ENCODE data around the gene WIF1.
A peak's percentile ranks its signal among the peaks of the same experiment; 100 is the strongest.

Gene WIF1

DNA sequence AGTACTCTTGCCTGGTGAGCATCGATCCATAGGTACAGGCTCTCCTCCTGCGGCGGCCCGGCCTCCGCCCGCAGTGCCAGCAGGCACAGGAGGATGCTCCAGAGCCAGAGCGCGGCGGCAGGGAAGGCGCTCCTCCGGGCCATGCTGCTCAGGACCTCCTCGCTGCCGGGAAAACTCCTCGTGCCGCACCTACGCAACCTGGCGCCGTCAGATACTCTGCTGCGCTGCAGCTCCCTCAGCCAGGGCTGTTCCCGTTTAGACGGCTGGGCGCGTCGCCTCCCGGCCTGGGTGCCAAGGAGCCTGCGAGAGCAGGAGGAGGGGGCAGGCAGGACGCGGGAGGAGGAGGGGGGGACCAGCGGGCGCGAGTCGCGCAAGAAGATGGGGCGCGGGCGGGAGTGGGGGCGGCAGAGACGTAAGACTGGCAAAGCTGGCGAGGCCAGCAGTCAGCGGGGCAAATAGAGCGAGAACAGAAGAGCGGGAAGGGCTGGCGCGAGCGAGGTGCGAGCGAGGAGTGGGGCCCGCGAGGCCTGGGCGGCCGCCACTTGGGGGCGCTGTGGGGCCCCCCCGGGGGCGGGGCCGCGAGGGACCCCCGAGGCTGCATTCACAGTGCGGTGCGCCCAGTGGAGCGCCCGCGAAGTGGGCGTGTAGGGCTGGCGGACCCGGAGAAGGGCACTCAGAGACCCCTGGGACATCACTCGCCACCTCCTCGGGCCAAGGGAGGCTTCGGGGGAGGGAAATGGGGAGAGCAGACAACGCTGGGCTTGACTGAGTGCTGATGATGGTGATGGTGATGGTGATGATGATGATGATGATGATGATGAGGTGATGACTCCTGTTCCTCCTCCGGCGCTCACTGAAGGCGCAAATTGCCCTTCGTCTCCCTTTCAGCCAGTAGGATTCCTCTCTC, at the start of gene WIF1:
Gene WIF1, minus strand, starts transcription at position 257 of the 907 bp plus-strand sequence. Its CDS starts 114 bp downstream, at position 143.
- no peak for DNase-seq

DNA sequence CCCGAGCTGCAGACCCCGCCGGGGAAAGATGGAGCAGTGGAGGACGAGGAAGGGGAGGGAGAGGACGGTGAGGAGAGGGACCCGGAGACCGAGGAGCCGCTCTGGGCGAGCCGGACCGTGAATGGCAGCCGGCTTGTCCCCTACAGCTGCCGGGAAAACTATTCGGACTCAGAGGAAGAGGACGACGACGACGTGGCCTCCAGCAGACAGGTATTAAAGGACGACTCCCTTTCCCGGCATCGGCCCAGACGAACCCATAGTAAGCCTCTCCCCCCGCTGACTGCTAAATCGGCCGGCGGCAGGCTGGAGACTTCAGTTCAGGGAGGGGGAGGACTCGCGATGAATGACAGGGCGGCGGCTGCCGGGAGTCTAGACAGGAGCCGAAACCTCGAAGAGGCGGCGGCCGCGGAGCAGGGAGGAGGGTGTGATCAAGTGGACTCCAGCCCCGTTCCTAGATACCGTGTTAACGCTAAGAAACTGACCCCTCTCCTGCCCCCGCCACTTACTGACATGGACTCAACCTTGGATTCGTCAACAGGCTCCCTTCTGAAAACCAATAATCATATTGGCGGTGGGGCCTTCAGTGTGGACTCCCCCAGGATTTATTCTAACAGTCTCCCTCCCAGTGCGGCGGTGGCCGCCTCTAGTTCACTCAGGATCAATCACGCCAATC, 49.2 kb upstream of the WIF1 start:
- peak; percentile 37 for DNase-seq

DNA sequence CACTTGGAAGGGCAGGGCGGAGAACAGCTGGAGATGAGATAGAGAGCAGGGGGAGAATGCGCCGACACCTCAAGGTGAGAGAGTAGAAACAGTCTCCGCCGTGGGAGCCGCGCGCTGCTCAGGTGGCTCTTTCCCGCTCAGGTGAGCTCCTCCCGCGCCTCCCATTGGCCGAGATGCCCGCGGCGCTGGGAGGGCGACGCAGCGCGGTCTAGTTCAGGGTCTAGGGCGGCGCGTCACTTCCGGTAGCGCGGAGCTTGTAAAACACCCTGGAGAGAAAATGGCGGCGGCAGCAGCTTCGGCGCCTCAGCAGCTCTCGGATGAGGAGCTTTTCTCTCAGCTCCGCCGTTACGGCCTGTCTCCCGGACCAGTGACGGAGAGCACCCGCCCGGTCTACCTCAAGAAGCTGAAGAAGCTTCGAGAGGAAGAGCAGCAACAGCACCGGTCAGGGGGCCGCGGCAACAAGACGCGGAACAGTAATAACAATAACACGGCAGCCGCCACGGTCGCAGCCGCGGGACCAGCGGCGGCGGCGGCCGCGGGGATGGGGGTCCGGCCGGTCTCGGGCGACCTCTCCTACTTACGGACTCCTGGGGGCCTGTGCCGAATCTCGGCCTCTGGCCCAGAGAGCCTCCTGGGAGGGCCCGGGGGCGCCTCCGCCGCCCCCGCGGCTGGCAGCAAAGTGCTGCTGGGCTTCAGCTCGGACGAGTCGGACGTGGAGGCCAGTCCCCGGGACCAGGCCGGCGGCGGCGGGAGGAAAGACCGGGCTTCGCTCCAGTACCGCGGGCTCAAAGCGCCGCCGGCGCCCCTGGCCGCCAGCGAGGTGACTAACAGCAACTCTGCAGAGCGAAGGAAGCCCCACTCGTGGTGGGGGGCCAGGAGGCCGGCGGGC, 48.5 kb upstream of the WIF1 start, which contains the start of gene LEMD3:
Gene LEMD3, plus strand, starts transcription at position 264 of the 889 bp plus-strand sequence. Its CDS starts 14 bp downstream, at position 278.
- peak; percentile 85 for DNase-seq

GRCh38 chr12:65168681-65169319, 47.7 kb upstream of the WIF1 start:
- DNase-seq, result no peak

GRCh38 chr12:65164774-65165173, 43.7 kb upstream of the WIF1 start:
- no peak for DNase-seq

GRCh38 chr12:65164244-65164643, 43.1 kb upstream of the WIF1 start:
- no peak for DNase-seq

GRCh38 chr12:65162609-65163008, 41.5 kb upstream of the WIF1 start:
- no peak for DNase-seq

DNA sequence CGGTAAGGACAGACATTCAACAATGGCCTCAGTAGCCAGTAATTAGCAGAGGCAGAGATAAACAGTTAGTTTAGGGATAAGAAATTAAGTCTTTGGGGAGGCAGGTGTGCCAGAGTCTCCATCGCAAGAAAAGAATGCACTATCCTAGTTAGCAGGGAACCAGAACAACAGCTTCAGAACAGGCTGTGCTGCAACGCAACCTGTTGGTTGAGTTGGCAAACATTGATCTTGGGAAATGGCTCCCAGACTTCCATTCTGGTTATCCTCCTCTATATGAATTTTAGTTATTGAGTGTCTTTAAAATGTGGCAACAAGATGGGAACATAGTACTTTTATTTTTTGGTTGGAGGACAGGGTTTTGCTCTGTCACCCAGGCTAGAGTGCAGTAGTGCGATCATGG, 36.0 kb upstream of the WIF1 start:
- no peak for DNase-seq

DNA sequence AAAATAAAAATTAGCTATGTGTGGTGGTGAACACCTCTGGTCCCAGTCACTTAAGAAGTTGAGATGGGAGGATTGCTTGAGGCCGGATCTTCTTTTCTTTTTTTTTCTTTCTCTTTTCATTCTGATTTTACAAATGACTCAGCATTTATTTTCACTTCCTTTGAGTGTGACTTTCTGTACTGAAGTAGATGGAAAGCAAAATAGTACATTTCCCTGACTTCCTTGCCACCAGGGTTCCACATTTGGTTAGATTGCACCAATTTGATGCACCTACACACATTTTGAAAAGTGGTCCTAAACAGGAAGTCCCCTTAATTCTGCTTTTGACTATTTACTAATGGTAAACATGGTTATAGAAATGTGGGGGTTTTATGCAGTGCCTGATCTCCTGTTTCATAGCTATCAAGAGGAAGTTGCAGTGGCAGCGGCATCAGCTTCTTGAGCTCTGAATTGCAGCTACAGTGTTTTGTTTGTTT, 35.3 kb upstream of the WIF1 start:
- no peak for DNase-seq

DNA sequence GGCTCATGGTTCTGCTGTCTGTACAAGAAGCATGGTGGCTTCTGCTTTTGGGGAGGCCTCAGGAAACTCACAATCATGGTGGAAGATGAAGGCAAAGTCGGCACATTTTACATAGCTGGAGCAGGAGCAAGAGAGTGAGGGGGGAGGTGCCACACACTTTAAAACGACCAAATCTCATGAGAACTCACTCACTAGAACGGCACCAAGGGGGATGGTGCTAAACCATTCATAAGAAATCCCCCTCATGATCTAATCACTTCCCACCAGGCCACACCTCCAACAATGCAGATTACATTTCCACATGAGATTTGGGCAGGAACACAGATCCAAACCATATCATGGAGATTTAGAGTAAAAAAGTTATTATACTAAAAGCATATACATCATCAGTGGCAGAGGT, 34.7 kb upstream of the WIF1 start:
- no peak for DNase-seq

GRCh38 chr12:65152596-65152995, 31.5 kb upstream of the WIF1 start:
- no peak for DNase-seq

DNA sequence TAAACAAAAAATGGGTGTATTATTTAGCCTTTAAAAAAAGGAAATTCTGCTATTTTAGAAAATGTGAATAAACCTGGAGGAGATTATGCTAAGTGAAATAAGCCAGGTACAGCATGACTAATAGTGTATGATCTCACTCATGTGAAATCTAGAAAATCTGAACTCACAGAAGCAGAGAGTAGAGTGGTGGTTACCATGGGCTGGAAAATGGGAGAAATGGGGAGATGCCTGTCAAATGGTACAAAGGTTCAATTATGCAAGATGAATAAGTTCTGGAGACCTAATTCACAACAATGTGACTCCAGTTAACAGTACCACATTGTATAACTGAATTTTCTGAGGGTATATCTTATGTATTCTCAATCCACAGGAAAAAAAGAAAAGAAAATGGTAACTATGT, 30.9 kb upstream of the WIF1 start:
- DNase-seq, result peak; percentile 76

GRCh38 chr12:65147312-65147905, 26.3 kb upstream of the WIF1 start:
- no peak for DNase-seq

- DNase-seq, result no peak
These were observed 19.6 kb upstream of the WIF1 start for GRCh38 chr12:65140738-65141137.

DNA sequence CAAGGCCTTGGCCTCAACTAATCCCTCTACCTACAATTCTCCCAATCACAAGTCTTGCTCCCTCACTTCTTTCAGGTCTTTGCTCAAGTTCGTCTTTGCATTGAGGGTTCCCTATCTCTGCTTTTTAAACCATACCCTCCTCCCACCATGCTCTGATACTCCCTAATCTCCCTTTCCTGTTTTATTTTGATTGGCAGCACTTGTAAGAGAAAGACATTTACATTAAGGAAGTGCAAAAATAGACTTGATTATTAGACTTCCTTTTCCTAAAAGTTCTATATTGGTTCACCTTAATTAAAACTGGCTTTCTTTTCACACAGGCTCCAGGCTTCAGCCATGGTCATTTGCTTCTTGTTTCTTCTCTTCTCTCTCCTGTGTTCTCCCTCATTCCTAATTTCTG, 18.3 kb upstream of the WIF1 start:
- DNase-seq, result no peak

GRCh38 chr12:65133879-65134278, 12.8 kb upstream of the WIF1 start:
- no peak for DNase-seq

DNA sequence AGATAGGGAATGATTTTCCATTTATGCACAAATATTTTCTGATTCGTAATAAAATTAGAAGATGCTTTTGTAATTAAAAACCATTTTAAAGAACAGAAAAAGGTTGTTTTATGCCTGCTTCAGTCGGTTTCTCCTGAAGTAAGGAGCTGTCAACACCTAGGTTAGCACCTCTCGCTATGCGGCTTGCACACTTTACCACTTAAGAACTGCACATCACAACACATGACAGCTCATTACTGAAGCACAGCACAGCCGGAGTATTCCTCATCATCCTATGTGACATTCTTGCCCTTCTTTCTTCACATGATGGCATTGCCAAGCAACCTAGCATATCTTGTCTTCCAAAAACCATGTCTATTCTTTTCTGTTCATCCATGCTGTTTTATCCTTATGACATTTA, 5.4 kb upstream of the WIF1 start:
- no peak for DNase-seq

- DNase-seq, result no peak
These were observed 4.9 kb upstream of the WIF1 start for GRCh38 chr12:65125975-65126374.

DNA sequence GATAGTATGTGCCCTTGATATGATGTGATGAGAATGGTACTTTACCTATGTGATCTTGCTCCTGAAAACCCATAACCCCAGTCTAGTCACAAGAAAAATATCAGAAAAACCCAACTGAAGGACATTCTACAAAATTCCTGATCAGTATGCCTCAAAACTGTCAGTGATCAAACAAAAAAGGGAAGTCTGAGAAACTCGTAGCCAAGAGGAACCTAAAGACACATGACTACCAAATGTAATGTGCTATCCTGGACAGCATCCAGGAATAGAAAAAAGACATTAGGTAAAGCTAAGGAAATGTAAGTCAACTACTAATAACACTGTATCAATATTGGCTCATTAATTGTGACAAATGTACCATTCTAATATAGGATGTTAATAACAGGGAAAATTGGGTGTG, 4.1 kb upstream of the WIF1 start:
- DNase-seq, result no peak

GRCh38 chr12:65123435-65124063, 2.4 kb upstream of the WIF1 start:
- peak; percentile 42 for DNase-seq

DNA sequence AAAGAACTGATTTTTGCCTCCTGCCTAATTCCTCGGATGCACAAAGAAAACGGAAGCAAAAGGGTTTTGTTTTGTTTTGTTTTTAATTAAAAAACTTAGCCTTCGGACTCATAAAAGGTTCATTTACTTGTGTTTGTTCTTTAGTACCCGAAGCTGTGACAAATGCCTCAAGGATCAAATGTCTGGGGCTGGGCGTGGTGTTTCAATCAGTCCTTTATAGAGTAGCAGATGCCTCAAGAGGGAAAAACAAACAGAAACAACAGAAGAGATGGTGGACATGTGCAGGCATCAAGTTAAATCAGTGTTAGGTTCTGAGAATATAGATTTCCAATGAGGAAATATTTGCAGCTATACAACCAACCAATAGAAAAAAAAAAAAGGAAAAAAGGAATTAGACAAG, 1.6 kb upstream of the WIF1 start:
- no peak for DNase-seq

Data from kidney glomerular epithelial cell (primary cell).